Hypothalamus (tissue), 51 donors: ENCODE results near the gene FBXL5.
A peak's percentile ranks its signal among the peaks of the same experiment; 100 is the strongest.

Source experiments
- DNase-seq, 51 donors: peaks; one replicate each; lab custom pipeline; 2025; lab: John Stamatoyannopoulos, UW

Gene FBXL5

GRCh38 chr4:15568821-15569220 is 86.3 kb downstream of the FBXL5 start:
- no peak for DNase-seq

DNA sequence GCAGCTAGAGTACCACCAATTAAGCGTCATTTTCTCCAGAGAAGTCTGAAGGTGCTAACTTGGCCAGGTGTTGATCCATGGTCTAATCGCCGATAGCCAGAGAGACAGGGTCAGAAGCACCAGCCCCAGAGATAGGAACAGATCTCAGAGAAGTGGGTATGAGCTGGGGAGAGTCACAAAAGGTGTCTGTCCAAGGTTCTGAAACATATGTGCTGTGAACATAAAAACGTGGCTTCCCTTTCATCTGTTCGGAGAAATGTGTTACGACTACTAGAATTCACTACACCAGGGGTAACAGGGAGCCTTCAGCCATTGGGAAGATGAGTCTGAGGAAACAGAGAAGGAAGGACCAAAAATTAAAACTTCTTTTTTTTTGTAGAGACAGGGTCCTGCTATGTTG is 91.3 kb downstream of the FBXL5 start:
- DNase-seq, result no peak

- no peak for DNase-seq
Observed at GRCh38 chr4:15562623-15563022, 92.5 kb downstream of the FBXL5 start.

DNA sequence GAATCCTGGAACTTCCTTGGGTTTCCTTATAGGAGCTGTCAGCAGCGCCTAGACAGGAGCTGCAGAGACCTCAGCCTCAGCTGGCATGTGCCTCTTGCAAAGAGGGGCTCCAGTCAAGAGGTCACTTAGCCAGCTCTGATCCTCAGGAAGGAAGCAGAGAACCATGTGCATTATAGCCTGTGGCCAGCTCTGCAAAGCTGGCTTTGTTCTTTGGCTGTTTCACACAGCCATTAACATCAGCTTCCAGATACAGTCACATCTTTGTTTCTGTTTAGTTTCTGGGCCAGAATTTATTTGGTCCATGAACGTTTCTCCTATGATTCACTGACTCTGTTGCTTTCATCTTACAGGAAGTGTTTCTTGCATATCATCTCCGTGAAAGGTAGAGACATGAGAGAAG is 93.0 kb downstream of the FBXL5 start:
- DNase-seq, result peak in 19 of 51 donors; percentile 2 to 58 (median 7)

DNA sequence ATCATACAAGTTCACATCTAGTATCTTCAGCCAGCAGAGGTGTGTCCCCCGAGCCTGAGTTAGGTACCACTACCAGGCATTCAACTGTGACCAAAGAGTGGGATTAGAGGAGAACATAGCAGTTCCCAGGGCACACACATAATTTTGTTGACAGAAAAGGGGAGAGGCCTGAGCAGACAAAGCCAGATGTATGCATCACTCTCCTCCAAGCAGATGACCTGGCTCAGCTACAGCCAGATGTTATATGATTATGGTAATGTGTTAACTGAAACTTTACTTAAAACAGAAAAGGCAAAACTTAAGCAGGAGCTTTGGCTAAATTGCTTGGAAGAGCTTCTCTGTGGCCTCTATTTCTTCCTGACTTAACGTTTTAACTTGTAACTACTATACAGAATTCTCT is 96.6 kb downstream of the FBXL5 start:
- no peak for DNase-seq

- DNase-seq, result no peak
Observed at GRCh38 chr4:15557786-15558550, 97.2 kb downstream of the FBXL5 start.

GRCh38 chr4:15556511-15557092 is 98.6 kb downstream of the FBXL5 start:
- no peak for DNase-seq
